NCI-H524 (cell line): ENCODE data around the gene GTPBP10.

Source experiments
- DNase-seq, 2 experiments: peaks; one replicate each; lab custom pipeline; 2025; lab: John Stamatoyannopoulos, UW

GTPBP10 gene

DNA sequence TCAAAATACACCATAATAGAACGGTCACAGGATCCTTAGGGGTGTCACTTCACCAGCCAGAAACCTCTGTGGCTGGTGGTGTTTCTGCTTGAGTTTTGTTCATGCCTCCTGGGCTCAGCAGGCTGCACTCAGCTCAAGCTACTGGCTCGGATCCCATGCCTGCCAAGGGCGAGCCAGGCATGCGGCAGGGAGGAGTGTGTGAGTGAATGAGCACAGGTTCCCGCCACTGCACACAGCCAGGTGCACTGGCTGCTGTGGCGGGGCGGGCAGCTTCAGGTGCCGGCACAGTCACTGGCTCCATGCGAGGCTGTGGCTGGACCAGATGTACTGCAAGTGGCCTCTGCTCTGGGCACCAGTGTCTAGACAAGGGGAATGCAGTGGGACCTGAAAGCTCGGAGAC, 86.2 kb downstream of the GTPBP10 start:
- DNase-seq, result no peak

GRCh38 chr7:90433221-90433620, 86.7 kb downstream of the GTPBP10 start:
- no peak for DNase-seq
